ENCODE results near the gene OAT.

The OAT gene

GRCh38 chr10:124354411-124355382 lies 64.0 kb downstream of the OAT start:
- peak; percentile 70 for DNase-seq (ENCODE audit: low spot score)

DNA sequence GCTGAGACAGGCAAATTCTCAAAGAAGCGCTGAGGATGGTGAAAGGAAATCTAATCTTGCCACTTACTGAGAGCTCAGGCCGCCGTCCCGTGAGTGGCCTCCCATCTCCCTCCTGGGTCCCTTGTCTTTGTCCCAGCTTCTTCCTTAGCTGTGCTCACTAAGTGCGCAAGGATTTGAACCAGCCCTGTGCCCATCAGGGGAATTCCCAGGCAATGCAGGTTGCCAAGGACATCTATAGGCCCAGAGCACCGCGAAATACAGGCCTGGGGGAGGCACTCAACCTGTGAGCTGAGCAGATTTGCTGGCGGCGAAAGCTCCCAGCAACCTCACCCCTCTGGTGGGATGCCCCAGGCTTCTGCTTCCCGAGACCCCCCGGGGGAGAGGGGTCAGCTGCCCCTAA lies 64.8 kb downstream of the OAT start:
- DNase-seq (ENCODE audit: low spot score), result no peak

DNA sequence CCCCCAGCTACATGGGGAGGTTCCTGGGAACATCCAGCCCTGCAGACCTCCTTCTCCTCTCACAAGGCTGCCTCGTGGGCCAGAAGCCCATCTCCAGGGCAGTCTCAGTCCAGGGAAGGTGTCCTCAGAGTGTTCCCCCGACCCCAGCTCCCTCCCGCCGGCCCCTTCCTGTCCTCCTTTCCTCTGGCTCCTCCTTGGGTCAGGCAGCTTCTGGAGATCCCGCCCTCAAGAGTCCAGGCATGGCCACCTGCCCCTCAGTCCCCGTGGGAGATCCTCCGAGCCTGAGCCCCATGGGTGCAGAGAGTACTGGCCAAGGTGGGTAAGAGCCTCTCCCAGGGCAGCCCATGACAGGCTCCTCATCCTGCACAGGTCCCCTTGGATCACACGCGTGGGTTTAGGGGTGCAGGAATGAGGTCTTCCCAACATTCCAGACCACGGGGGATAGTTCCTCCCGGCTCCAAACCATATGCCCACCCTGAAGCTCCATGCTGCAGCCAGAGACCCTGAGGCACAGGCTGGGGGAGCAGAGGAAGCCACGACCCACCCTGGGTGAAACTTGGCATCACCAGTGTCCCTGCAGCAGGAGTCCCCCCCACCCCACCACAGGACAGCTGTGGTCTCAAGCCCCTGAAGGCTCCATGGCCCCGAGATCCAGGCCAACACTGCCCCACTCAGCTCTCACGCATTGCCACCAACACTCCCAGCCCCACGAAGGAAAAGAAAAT lies 65.5 kb downstream of the OAT start:
- DNase-seq (ENCODE audit: low spot score), result no peak

GRCh38 chr10:124351481-124352220 lies 67.1 kb downstream of the OAT start:
- DNase-seq (ENCODE audit: low spot score), result no peak

DNA sequence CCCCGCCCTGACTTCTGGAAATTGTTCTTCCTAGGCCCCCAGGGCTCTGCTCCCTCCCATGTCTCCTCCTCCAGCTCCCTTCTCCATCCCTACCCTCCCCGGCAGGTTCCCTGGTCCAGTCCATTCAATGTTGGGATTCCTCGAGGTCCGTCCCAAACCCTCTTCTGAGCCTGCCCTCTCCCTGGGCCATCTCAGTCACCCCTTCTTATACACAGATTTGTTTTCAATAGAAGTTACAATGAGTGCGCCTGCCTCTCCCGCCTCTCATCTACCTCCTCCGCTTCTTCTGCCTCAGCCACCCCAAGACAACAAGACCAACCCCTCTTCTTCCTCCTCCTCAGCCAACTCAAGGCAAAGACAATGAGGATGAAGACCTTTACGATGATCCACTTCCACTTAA lies 67.9 kb downstream of the OAT start:
- DNase-seq (ENCODE audit: low spot score), result no peak

DNA sequence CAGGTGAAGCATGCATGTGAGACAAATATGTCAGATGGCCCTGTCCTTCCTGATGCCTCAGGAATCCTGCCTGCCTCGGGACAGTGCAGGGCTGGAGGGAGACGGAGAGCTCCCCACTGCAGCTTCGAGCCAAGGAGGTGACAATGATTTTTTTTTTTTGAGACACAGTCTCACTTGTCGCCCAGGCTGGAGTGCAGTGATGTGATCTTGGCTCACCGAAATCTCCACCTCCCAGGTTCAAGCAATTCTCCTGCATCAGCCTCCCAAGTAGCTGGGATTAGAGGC lies 68.8 kb downstream of the OAT start:
- no peak for DNase-seq (ENCODE audit: low spot score)

GRCh38 chr10:124349231-124349995 lies 69.3 kb downstream of the OAT start:
- DNase-seq (ENCODE audit: low spot score), result no peak

GRCh38 chr10:124348801-124349200 lies 69.9 kb downstream of the OAT start:
- no peak for DNase-seq (ENCODE audit: low spot score)

GRCh38 chr10:124347956-124348355 lies 70.8 kb downstream of the OAT start:
- peak; percentile 25 for DNase-seq (ENCODE audit: low spot score)
